ENCODE measurements around the gene INPP4B. TPM values are rescaled to one million over a fixed set of nuclear protein-coding genes. Genes with fewer than 3 reads are reported as not detected.

INPP4B gene
- total RNA-seq, 4 donors from 2014 or later: 38.9 to 48.7 (median 44.2) TPM

GRCh38 chr4:142697320-142697719, 148.8 kb downstream of the INPP4B start:
- Histone ChIP-seq H3K27me3 (no peaks in the 10 kb centered on the region), H3K4me3 (no peak overlapping the region), H3K27ac (no peak overlapping the region), H3K9me3 (no peaks in the 10 kb centered on the region), H3K36me3 (no peaks in the 10 kb centered on the region), H3K4me1 (no peaks in the 10 kb centered on the region)
- no peak for DNase-seq
- no peak for TF ChIP-seq CTCF (IDR thresholded peaks at IDR 0.05)
- no peak for TF ChIP-seq POLR2A (IDR thresholded peaks at IDR 0.05)

- Histone ChIP-seq H3K27ac (peak overlapping the region in 2 of 4 donors; percentile 15 to 40), H3K9me3 (no peaks in the 10 kb centered on the region), H3K4me3 (no peak overlapping the region), H3K36me3 (no peaks in the 10 kb centered on the region), H3K4me1 (no peaks in the 10 kb centered on the region), H3K27me3 (no peaks in the 10 kb centered on the region)
- TF ChIP-seq POLR2A (IDR thresholded peaks at IDR 0.05): no peak
- TF ChIP-seq CTCF (IDR thresholded peaks at IDR 0.05): no peak
- DNase-seq: peak in 2 of 3 donors; percentile 38 to 60
Measured at GRCh38 chr4:142696334-142697122, 149.6 kb downstream of the INPP4B start.

GRCh38 chr4:142690406-142691163, 155.5 kb downstream of the INPP4B start:
- Histone ChIP-seq H3K36me3 (no peaks in the 10 kb centered on the region), H3K27me3 (no peaks in the 10 kb centered on the region), H3K27ac (no peak overlapping the region), H3K4me1 (no peaks in the 10 kb centered on the region), H3K4me3 (no peak overlapping the region), H3K9me3 (no peaks in the 10 kb centered on the region)
- no peak for TF ChIP-seq POLR2A (IDR thresholded peaks at IDR 0.05)
- no peak for TF ChIP-seq CTCF (IDR thresholded peaks at IDR 0.05)
- DNase-seq: no peak

- Histone ChIP-seq H3K27ac (no peak overlapping the region), H3K4me3 (no peak overlapping the region), H3K9me3 (no peaks in the 10 kb centered on the region), H3K4me1 (no peaks in the 10 kb centered on the region), H3K27me3 (no peaks in the 10 kb centered on the region), H3K36me3 (no peaks in the 10 kb centered on the region)
- no peak for TF ChIP-seq POLR2A (IDR thresholded peaks at IDR 0.05)
- TF ChIP-seq CTCF (IDR thresholded peaks at IDR 0.05): no peak
- DNase-seq: no peak
Measured at GRCh38 chr4:142687547-142688275, 158.4 kb downstream of the INPP4B start.

GRCh38 chr4:142686081-142686480, 160.0 kb downstream of the INPP4B start:
- Histone ChIP-seq H3K4me3 (no peak overlapping the region), H3K9me3 (no peaks in the 10 kb centered on the region), H3K36me3 (no peaks in the 10 kb centered on the region), H3K27ac (no peak overlapping the region), H3K4me1 (no peaks in the 10 kb centered on the region), H3K27me3 (no peaks in the 10 kb centered on the region)
- no peak for DNase-seq
- no peak for TF ChIP-seq POLR2A (IDR thresholded peaks at IDR 0.05)
- no peak for TF ChIP-seq CTCF (IDR thresholded peaks at IDR 0.05)

Data from Peyer's patch (tissue), 4 donors.